Common myeloid progenitor, CD34-positive (primary cell): Measurements from ENCODE around the gene KIF23.

Experiments used
- CTCF ChIA-PET: fragments of 350-600 bp; sonication (Branson Sonifier 250); formaldehyde crosslinking; loops from one replicate; lab custom pipeline; 2021; ENCODE audit warnings: antibody characterized with exemption; lab: Charles Lee
- POLR2A ChIA-PET: fragments of 350-600 bp; sonication (Branson Sonifier 250); formaldehyde crosslinking; loops from one replicate; lab custom pipeline; 2021; ENCODE audit warnings: antibody characterized with exemption; lab: Charles Lee
- DNase-seq, 3 donors: peaks; one replicate each; pipeline versions ENCODE4 v3.0.0 to v3.0.0-alpha.2; 2013
- H3K27ac ChIP-seq, 2 experiments: 1 replicate in 1 of 2; 2 replicates in 1 of 2; pipeline ENCODE4 v1.7.0; 2013; ENCODE audit warnings: inconsistent platforms in 2 of 2, low read length in 2 of 2, mild to moderate bottlenecking in 2 of 2, low read depth in 1 of 2, moderate library complexity in 1 of 2; ENCODE audit not compliant: severe bottlenecking in 2 of 2, insufficient read depth in 1 of 2, poor library complexity in 1 of 2
- H3K27me3 ChIP-seq, 5 experiments: replicated peaks in 2 of 5; 1 replicate in 3 of 5; 2 replicates in 2 of 5; pipeline versions ENCODE4 v1.6.1 to v1.7.0; 2013; ENCODE audit warnings: low read length in 4 of 5, mild to moderate bottlenecking in 2 of 5, moderate library complexity in 2 of 5, inconsistent platforms in 1 of 5; ENCODE audit not compliant: insufficient read depth in 5 of 5, control insufficient read depth in 4 of 5
- H3K36me3 ChIP-seq, 4 experiments: 1 replicate in 2 of 4; 2 replicates in 2 of 4; pipeline versions ENCODE4 v1.6.1 to v1.7.0; 2013; ENCODE audit warnings: low read length in 3 of 4, control low read depth in 1 of 4, mild to moderate bottlenecking in 1 of 4; ENCODE audit not compliant: control insufficient read depth in 4 of 4, insufficient read depth in 4 of 4
- H3K4me1 ChIP-seq, 4 experiments: 1 replicate in 3 of 4; 2 replicates in 1 of 4; pipeline versions ENCODE4 v1.6.1 to v1.7.1; 2013; ENCODE audit warnings: low read length in 3 of 4, mild to moderate bottlenecking in 3 of 4, control low read depth in 1 of 4, inconsistent platforms in 1 of 4, moderate library complexity in 1 of 4; ENCODE audit not compliant: control insufficient read depth in 4 of 4, insufficient read depth in 4 of 4; ENCODE audit errors: control extremely low read depth in 1 of 4
- H3K4me3 ChIP-seq, 7 experiments: 1 replicate in 4 of 7; 2 replicates in 3 of 7; pipeline versions ENCODE4 v1.5.1 to v1.7.0; 2013; ENCODE audit warnings: mild to moderate bottlenecking in 7 of 7, low read length in 6 of 7, moderate library complexity in 6 of 7, inconsistent platforms in 2 of 7, low read depth in 2 of 7, control low read depth in 1 of 7; ENCODE audit not compliant: insufficient read depth in 4 of 7, control insufficient read depth in 1 of 7; ENCODE audit errors: extremely low read depth in 1 of 7
- H3K9me3 ChIP-seq, 5 experiments: 1 replicate in 4 of 5; 2 replicates in 1 of 5; pipeline versions ENCODE4 v1.6.1 to v1.7.1; 2013; ENCODE audit warnings: low read length in 4 of 5, mild to moderate bottlenecking in 2 of 5, inconsistent platforms in 1 of 5, low read depth in 1 of 5, moderate library complexity in 1 of 5; ENCODE audit not compliant: control insufficient read depth in 4 of 5, insufficient read depth in 2 of 5; ENCODE audit errors: control extremely low read depth in 1 of 5
- WGBS: methylation state at CpG from one replicate; pipeline ENCODE4 v1.1.5; 2013; ENCODE audit not compliant: insufficient coverage; 5-methylcytosine and 5-hydroxymethylcytosine counted together

KIF23 gene

DNA sequence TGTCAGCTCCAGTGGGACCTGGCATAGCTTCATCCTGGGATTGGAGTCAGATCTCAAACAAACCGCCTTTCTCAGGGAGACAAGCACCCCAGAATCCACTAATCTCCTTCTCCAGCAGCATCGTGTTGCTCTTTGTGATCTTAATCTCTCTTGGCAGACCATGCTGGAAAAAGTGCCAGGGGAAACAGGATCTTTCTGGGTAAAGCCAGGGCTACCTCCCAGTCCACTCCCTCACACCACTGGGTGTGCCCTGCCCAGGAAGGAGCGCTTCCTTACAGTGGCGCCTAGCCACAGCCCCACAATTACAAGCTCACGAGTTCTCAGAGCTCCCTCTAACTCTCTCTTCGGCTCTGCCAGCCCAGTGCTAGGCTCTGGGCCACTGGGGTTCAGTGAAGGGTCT is 70.7 kb downstream of the KIF23 start:
- no peaks in the 10 kb centered on the region for H3K27me3 ChIP-seq
- WGBS = 44% methylated on average over 6 of the region's 6 CpGs
- H3K27ac ChIP-seq = no peak overlapping the region
- no peak for DNase-seq
- H3K4me1 ChIP-seq = peaks cover 0 to 4% (median 0%) of the 10 kb centered on the region in 4 experiments
- H3K36me3 ChIP-seq = no peaks in the 10 kb centered on the region
- ChIA-PET CTCF (interaction anchor here (1.0 to 4.2 kb wide), 3 partner anchors 8 to 18 kb away, joined by 3 to 22 read pairs (median 7); no protein-coding TSS in a partner anchor), POLR2A (interaction anchor here (0.5 kb wide), 1 partner anchor 1091 kb away, joined by 6 read pairs; no protein-coding TSS in a partner anchor)
- H3K9me3 ChIP-seq = peaks cover 0 to 9% (median 3%) of the 10 kb centered on the region in 5 experiments
- H3K4me3 ChIP-seq = no peak overlapping the region

GRCh38 chr15:69486481-69487110 is 72.4 kb downstream of the KIF23 start:
- Histone ChIP-seq H3K9me3 (peaks cover 0 to 11% (median 3%) of the 10 kb centered on the region in 5 experiments), H3K27me3 (no peaks in the 10 kb centered on the region), H3K4me1 (peaks cover 0 to 4% (median 0%) of the 10 kb centered on the region in 4 experiments), H3K4me3 (no peak overlapping the region), H3K36me3 (no peaks in the 10 kb centered on the region), H3K27ac (no peak overlapping the region)
- ChIA-PET POLR2A (no interaction called here), CTCF (interaction anchor here (0.7 to 4.2 kb wide), 3 partner anchors 9 to 18 kb away, joined by 3 to 22 read pairs (median 3); no protein-coding TSS in a partner anchor)
- 100% methylated on average over 2 of the region's 3 CpGs for WGBS
- no peak for DNase-seq

GRCh38 chr15:69489073-69489571 is 75.0 kb downstream of the KIF23 start:
- Histone ChIP-seq H3K9me3 (peaks cover 0 to 13% (median 3%) of the 10 kb centered on the region in 5 experiments), H3K36me3 (no peaks in the 10 kb centered on the region), H3K27ac (no peak overlapping the region), H3K4me3 (no peak overlapping the region), H3K4me1 (peaks cover 0 to 4% (median 0%) of the 10 kb centered on the region in 4 experiments), H3K27me3 (no peaks in the 10 kb centered on the region)
- ChIA-PET CTCF (interaction anchor here (1.0 kb wide), 1 partner anchor 13 kb away, joined by 3 read pairs; no protein-coding TSS in a partner anchor), POLR2A (no interaction called here)
- 100% methylated on average over 2 of the region's 3 CpGs for WGBS
- DNase-seq = no peak

GRCh38 chr15:69490356-69491037 is 76.3 kb downstream of the KIF23 start:
- Histone ChIP-seq H3K36me3 (no peaks in the 10 kb centered on the region), H3K27ac (no peak overlapping the region), H3K9me3 (peaks cover 0 to 12% (median 3%) of the 10 kb centered on the region in 5 experiments), H3K4me1 (no peaks in the 10 kb centered on the region), H3K27me3 (no peaks in the 10 kb centered on the region), H3K4me3 (no peak overlapping the region)
- WGBS = 95% methylated on average over 8 of the region's 11 CpGs
- DNase-seq = no peak
- CTCF ChIA-PET = interaction anchor here (1.2 kb wide), 1 partner anchor 14 kb away, joined by 4 read pairs; no protein-coding TSS in a partner anchor
- POLR2A ChIA-PET = no interaction called here

DNA sequence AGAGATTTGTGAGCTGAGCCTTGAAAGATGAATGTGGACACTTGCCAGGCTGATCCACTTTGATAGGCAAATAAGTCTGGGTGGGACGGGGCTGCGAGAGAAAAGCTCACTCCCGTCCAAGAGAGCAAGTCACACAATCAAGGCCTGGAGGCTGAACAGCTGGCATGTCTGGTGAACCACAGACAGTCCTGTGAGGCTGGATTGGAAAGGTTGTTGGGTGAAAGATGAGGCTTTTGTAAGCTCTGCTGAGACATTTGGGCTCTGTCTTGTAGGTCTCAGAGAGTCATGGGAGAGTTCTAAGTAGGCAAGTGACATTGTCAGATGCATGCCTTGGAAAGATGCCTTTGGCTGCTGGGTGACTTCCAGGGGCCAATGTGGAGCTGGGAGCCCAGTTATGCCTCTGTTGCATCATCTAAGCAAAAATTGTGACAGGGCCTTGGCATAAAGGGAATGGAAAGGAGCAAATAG is 76.9 kb downstream of the KIF23 start:
- WGBS = 95% methylated on average over 3 of the region's 3 CpGs
- H3K27me3 ChIP-seq = no peaks in the 10 kb centered on the region
- CTCF ChIA-PET = interaction anchor here (1.2 kb wide), 1 partner anchor 14 kb away, joined by 4 read pairs; no protein-coding TSS in a partner anchor
- no peak overlapping the region for H3K4me3 ChIP-seq
- POLR2A ChIA-PET = no interaction called here
- H3K9me3 ChIP-seq = peaks cover 0 to 7% (median 0%) of the 10 kb centered on the region in 5 experiments
- DNase-seq = no peak
- H3K36me3 ChIP-seq = no peaks in the 10 kb centered on the region
- no peak overlapping the region for H3K27ac ChIP-seq
- no peaks in the 10 kb centered on the region for H3K4me1 ChIP-seq

- CTCF ChIA-PET = interaction anchor here (1.4 to 2.3 kb wide), 4 partner anchors 9 to 17 kb away, joined by 3 to 8 read pairs (median 6); no protein-coding TSS in a partner anchor
- Histone ChIP-seq H3K4me3 (no peak overlapping the region), H3K9me3 (peaks cover 0 to 7% (median 0%) of the 10 kb centered on the region in 5 experiments), H3K4me1 (no peaks in the 10 kb centered on the region), H3K36me3 (no peaks in the 10 kb centered on the region), H3K27ac (no peak overlapping the region), H3K27me3 (peaks cover 0 to 4% (median 0%) of the 10 kb centered on the region in 5 experiments)
- POLR2A ChIA-PET = interaction anchor here (0.9 kb wide), 1 partner anchor 11 kb away, joined by 3 read pairs; no protein-coding TSS in a partner anchor
- WGBS = 100% methylated on average over 2 of the region's 2 CpGs
- DNase-seq = no peak
Measured at GRCh38 chr15:69493406-69493805, 79.3 kb downstream of the KIF23 start.
